GM18520 (cell line): ENCODE measurements around the gene YIPF1.
"Not testable (repeated sequence)": the region's sequence is repeated elsewhere in the genome, so short reads cannot be mapped to it uniquely, and the experiment has no call there.

ENCODE experiments used
- ATAC-seq: cut with Tn5 transposase; IDR thresholded peaks from one replicate; pipeline ENCODE4 v1.9.1; 2021; ENCODE audit not compliant: unreplicated experiment

Gene YIPF1

DNA sequence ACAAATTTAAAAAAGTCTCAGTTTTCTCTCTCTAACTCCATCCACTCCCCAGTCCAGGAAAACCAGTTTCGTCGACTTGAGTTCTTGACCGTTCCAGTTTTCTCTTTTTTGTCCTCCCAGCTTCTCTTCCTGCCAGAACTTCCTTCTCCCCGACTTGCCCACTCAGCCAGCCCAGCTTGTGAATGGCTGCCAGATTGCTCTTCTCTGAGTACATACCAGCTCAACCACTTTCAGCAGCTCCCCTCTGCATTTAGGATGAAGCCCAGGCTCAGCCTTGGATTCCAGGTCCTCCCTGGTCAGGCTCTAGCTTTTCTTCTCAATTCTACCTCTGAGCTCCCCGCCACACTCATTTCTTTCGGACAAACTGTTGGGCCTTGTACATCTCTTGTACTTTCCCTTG lies 5.8 kb upstream of the YIPF1 start:
- no peak for ATAC-seq

DNA sequence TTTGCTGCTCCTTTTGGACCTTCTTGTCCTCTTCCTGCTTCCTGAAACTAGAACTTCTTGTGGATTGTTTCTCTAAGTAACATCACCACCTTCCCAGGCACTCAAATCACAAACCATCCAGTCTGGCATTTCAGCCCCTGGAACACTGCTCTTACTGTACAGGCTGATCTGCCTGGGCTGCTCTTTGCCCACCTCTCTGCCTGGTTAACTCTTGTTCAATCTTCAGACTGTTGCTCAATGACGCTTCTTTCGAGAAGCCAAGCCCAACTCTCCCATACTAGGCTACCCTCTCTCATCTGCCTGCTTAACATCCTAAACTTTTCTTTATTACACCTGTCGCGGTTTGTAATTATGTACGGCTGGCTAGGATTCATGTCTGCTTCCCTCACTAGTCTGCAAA lies 5.0 kb upstream of the YIPF1 start:
- ATAC-seq, result no peak

DNA sequence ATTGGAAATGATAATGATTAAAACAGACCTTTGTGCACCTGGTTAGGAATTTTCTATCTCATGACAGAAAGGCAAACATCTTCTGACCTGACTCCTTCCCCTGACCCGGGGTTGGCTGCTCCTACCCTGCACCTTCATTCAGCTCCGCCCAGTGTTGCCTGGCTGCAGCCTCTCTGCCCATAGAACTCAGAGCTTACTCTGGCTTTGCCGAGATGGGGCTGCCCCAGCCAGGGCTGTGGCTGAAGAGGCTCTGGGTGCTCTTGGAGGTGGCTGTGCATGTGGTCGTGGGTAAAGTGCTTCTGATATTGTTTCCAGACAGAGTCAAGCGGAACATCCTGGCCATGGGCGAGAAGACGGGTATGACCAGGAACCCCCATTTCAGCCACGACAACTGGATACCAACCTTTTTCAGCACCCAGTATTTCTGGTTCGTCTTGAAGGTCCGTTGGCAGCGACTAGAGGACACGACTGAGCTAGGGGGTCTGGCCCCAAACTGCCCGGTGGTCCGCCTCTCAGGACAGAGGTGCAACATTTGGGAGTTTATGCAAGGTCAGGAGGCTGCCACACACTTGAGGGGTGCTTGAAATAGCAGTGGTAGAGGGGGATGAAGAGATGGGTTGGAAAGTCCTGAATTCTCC lies 4.5 kb upstream of the YIPF1 start, which contains the start of gene DIO1:
Gene DIO1 (plus strand): TSS at position 189 of the 638 bp plus-strand sequence. CDS start 24 bp downstream, at position 213.
- ATAC-seq, result no peak

GRCh38 chr1:53892911-53893310 lies 3.3 kb upstream of the YIPF1 start:
- no peak for ATAC-seq

- no peak for ATAC-seq
Measured at GRCh38 chr1:53891678-53892077, 2.1 kb upstream of the YIPF1 start.

GRCh38 chr1:53891018-53891417 lies 1.4 kb upstream of the YIPF1 start:
- no peak for ATAC-seq

DNA sequence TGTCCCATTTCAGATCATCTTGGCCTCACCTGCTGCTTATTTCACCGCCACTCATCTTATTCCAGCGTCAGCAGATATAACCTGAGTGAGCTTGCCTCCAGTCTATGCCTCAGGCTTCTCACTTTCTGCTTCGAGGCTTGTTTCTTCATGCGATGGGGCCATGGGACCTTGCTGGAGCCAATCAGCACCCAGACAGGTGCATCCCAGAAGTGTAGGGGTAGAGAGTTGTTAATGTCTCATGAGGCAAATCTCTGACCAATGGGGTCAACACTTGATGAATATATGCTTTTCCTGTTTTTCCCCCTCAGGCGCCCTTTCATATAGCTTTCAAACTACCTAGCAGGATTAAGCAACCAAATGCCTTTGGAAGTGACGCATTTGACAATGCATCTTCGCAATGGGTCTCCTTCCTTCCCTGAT lies 935 bp upstream of the YIPF1 start:
- ATAC-seq, result no peak

- ATAC-seq, result no peak
Measured at GRCh38 chr1:53888681-53889080, 916 bp downstream of the YIPF1 start.

DNA sequence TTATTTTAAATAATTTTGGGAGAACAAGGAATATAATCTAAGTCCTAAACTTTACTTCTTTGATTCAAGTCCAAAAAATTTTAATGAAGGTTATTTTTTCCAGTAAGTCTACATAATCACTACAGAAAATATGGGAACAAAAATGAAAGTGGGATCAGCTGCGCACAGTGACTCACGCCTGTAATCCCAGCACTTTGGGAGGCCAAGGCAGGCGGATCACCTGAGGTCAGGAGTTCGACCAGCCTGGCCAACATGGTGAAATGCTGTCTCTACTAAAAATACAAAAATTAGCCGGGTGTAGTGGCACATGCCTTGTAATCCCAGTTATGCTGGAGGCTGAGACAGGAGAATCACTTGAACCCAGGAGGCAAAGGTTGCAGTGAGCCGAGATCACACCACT lies 6.0 kb downstream of the YIPF1 start:
- not testable (repeated sequence) for ATAC-seq

DNA sequence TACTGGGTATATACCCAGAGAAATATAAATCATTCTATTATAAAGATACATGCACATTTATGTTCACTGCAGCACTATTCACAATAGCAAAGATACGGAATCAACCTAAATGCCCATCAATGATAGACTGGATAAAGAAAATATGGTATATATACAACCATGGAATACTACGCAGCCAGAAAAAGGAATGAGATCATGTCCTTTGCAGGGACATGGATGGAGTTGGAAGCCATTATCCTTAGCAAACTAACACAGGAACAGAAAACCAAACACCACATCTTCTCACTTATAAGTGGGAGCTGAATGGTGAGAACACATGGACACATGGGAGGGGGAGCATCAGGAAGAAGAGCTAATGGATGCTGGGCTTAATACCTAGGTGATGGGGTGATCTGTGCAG lies 7.7 kb downstream of the YIPF1 start:
- not testable (repeated sequence) for ATAC-seq

DNA sequence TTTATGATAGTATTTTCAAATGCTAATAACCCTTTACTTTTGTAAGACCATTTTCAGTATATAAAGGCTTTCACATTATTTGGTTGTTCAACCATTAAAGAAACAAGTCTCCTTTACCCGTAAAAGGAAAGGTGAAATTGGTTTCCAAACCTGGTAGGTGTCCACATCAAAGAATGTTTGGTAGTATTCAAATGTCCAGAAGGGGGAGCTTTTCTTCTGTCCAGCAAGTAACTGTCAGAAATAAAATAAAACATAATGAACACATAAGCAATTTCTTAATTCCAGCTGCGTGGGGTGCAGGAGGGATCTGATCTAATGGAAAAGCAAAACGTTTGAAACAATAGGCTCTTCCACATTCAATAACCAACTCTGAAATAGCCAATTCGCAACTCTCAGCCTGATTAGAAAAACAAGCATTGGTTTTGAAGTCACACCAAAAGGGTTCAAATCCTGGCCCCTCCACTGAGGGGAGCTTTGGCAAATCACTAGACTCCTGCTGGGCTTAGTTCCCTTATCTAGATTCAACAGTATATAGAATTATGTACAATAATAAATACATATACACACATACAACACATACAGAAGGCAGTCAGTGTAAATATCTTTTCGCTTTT lies 11.0 kb downstream of the YIPF1 start:
- ATAC-seq, result no peak

DNA sequence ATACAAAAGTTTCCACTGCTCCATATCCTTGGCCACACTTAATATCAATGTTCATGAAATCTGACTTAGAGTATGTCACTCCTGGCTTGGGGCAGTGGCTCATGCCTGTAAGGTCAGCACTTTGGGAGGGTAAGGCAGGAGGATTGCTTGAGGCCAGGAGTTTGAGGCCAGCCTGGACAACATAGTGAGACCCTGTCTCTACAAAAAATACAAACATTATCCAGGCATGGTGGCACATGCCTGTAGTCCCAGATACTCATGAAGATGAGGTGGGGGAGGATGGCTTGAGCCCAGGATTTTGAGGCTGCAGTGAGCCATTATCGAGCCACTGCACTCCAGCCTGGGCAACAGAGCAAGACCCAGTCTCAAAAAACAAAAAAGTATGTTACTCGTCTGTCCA lies 14.4 kb downstream of the YIPF1 start:
- not testable (repeated sequence) for ATAC-seq

DNA sequence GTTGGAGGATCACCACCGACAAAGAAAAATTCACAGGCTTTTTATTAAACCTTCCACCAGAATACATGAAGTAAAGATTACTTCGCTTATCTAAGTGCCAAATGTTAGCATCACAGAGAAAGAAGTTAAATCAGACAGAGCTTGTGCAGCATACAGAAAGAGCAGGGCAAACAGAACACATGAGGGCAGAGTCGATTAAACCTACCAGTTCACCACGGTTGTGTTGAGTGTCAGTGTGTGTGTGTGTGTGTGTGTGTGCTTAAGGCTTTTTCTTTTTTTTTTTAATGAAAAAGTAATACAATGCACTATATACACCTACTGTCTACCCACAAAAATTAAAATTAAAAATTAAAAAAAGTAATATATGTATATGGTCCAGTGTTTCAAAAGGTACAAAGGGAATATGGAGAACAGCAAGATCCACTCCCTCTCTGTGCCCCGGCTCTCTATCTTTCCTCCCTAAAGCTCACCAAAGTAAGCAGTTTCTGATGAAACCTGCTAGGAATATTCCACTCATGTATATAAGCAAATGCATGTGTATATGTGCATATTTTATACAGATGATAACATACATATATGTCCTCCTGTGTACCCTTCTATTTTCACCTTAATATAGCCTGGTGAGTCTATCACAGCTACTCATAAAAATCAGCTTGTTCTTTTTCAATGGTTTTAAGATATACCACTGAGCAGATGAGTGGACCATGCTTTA lies 17.7 kb downstream of the YIPF1 start:
- ATAC-seq, result no peak

- ATAC-seq, result no peak
Measured at GRCh38 chr1:53871221-53871620, 18.4 kb downstream of the YIPF1 start.

- no peak for ATAC-seq
Measured at GRCh38 chr1:53869454-53870117, 20.0 kb downstream of the YIPF1 start.

DNA sequence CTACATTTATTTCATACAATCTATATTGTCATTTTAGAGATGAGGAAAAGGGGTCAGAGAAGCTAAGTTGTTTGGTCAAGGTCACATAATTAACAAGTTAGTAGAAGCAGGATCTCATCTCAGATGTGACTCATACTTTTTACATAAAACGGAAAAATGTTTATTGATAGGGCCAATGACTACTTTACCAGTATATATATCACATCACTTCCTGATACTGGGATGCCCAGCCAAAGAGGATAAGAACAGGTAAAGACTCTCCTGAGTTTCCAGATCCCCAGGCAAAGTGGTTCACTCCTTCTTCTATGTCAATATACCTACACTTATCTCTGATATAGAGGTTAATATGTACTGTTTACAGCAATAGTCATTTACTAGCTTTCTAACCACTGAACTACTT lies 21.0 kb downstream of the YIPF1 start:
- ATAC-seq, result no peak

- ATAC-seq, result no peak
Measured at GRCh38 chr1:53862507-53862906, 27.1 kb downstream of the YIPF1 start.

DNA sequence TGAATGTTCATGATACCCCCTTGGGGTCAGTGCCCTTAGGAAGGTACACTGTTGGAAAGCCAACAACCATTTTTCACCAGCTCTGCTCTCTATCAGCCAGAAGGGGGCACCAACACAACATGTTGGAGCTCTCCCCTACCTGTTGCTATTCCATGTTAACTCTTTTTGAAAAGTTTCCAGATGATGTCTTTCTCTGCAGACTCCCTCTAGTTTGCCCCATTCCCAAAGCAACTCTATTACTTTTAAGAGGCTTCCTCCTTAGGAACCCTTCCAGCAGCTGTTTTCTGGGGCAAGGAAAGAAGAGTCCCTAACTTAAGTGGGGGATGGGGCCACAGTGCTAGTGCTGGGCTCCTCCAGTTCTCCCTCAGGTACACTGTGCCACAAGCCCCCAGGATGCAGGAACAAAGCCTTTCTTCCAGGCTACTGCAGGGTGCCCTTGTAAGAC lies 28.6 kb downstream of the YIPF1 start:
- no peak for ATAC-seq

GRCh38 chr1:53851571-53852285 lies 37.9 kb downstream of the YIPF1 start:
- ATAC-seq, result no peak

GRCh38 chr1:53850082-53850673 lies 39.4 kb downstream of the YIPF1 start:
- no peak for ATAC-seq

GRCh38 chr1:53847980-53848379 lies 41.6 kb downstream of the YIPF1 start:
- ATAC-seq, result no peak
